Ectodermal cell (in vitro differentiated cells): ENCODE data around the gene KLHL2.
"Not testable (repeated sequence)": the region's sequence is repeated elsewhere in the genome, so short reads cannot be mapped to it uniquely, and the experiment has no call there.

Experiments used
- H3K27ac ChIP-seq: 2 replicates; pipeline ENCODE4 v1.7.0; 2013; ENCODE audit warnings: mild to moderate bottlenecking, low read depth, low read length; ENCODE audit not compliant: insufficient read depth, poor library complexity, severe bottlenecking
- H3K27me3 ChIP-seq: 2 replicates; pipeline ENCODE4 v1.7.0; 2013; ENCODE audit warnings: mild to moderate bottlenecking, low read length; ENCODE audit not compliant: insufficient read depth, control insufficient read depth, poor library complexity, severe bottlenecking
- H3K36me3 ChIP-seq: one replicate; pipeline ENCODE4 v1.7.0; 2013; ENCODE audit warnings: low read length; ENCODE audit not compliant: control insufficient read depth, insufficient read depth
- H3K4me1 ChIP-seq: one replicate; pipeline ENCODE4 v1.7.0; 2013; ENCODE audit warnings: low read length; ENCODE audit not compliant: control insufficient read depth, insufficient read depth
- H3K4me3 ChIP-seq: 2 replicates; pipeline ENCODE4 v1.7.0; 2013; ENCODE audit warnings: low read depth, low read length, control low read depth; ENCODE audit not compliant: insufficient read depth
- H3K9me3 ChIP-seq: 2 replicates; pipeline ENCODE4 v1.7.0; 2013; ENCODE audit warnings: mild to moderate bottlenecking, low read length, moderate library complexity; ENCODE audit not compliant: control insufficient read depth
- WGBS, 2 experiments: methylation state at CpG; one replicate each; pipeline ENCODE4 v1.1.7; 2013; ENCODE audit warnings: missing lambda C conversion rate in 2 of 2; 5-methylcytosine and 5-hydroxymethylcytosine counted together

Gene KLHL2

DNA sequence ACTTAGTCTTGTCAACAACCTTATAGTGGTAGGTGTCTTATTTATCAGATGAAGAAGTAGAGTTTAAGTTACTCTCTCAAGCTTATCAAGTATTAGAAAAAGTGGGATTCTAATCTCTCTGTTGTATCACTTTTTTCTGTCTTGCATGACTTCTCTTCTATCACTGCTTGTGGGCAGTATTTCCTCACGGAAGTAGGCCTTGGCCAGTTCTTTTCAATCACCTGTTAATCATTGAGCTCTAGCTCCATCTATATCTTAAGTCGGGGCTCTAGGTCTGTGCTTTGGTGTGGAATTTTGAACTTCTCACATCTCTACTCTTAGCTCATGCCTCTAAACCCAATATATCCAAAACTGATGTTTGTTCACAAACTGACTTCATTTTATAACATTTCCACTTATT, 5.3 kb downstream of the KLHL2 start:
- not testable (repeated sequence) for H3K9me3 ChIP-seq, H3K4me3 ChIP-seq, H3K4me1 ChIP-seq, H3K27ac ChIP-seq, H3K36me3 ChIP-seq
- 85 to 87% methylated on average over 2 of the region's 2 CpGs for WGBS, 2 experiments
- peaks cover 17% of the 10 kb centered on the region for H3K27me3 ChIP-seq

DNA sequence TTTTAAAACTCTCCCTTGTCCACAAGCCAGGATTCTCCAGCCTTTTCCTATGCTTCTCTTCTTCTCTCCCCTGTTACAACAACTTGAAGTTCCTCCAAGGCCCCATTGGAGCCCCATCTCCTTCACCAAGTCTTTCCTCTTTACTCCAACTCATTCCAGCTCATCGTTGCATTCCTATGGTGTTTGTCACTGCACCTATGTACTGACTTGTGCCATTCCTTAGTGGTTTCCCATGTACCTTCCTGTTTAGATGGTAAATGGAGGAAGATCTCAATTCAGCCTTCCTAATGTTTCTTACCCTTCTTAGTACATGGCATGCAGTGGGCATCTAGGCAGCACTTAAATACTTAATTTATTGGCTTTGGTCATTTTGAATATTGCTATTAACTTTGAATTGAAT, 6.0 kb downstream of the KLHL2 start:
- H3K27ac ChIP-seq, H3K27me3 ChIP-seq, H3K9me3 ChIP-seq, H3K4me1 ChIP-seq, H3K36me3 ChIP-seq, H3K4me3 ChIP-seq: not testable (repeated sequence)
- WGBS, 2 experiments, result 79 to 93% methylated on average over 1 of the region's 1 CpG

DNA sequence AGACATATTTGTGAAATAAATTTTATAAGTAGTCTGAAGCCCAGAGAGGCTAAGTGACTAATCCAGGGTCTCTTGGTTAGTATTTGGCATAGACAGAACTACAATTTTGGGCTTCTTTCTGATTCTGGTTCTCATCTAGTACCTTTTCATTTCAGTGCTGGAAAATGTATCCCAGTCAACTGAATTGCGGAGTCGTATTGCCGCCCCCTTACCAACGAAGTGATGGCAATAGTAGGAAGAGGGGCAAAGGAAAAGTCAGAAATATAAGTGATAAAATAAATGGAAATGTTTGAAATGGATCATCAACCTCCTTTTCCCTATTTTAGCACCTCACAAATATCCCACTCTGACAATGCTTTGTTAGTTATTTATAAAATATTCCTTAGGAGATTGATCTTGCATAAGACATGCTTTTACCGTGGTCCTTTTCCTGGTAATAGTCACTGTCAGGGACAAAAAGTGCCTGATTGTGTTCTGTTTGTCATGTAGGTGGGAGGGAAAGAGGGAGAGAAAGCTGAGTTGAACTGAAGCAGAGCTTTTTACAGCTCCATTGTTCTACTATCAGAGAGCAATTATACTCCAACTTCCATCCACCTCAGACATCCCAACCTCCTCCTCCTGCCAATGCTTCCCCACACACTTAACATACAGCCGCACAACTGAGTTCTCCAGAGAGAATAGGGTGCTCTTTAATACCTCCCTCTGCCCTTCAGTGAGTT, 6.8 kb downstream of the KLHL2 start:
- H3K27me3 ChIP-seq, H3K36me3 ChIP-seq, H3K4me3 ChIP-seq, H3K9me3 ChIP-seq, H3K27ac ChIP-seq, H3K4me1 ChIP-seq: not testable (repeated sequence)
- WGBS, 2 experiments, result 72 to 80% methylated on average over 5 to 6 of the region's 6 CpGs

DNA sequence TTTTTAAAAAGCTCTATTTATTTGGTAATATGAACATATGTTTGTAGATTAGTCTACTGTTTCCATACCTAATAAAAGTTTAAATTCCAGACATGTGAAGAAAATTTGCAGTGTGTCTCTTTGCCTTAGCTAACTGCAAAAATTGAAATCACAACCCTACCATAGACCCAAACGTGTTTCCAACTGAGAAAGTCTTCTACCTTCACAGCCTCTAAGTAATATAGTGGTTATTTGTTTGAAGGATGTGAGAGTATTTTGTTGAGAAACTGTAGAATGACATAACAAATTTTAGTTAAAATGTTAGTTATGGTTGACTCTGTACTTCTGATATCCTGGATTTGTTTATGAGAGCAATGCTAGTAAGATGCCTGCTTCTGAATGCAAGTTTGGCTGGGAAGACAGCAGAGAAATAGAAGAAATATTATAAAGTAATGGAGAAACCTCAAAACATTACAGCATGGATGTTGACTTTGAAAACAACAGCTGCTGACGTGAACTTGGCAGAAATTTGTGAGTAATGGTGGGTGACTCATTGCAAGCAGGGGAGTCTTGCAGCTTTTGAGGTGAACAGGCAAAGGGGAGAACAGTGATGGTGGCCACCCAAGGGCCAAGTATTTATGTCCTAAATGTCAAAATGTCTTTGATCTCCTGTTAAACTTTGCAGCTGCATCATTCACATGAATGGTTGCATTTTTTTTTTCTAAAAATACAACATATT, 7.8 kb downstream of the KLHL2 start:
- not testable (repeated sequence) for H3K27me3 ChIP-seq

DNA sequence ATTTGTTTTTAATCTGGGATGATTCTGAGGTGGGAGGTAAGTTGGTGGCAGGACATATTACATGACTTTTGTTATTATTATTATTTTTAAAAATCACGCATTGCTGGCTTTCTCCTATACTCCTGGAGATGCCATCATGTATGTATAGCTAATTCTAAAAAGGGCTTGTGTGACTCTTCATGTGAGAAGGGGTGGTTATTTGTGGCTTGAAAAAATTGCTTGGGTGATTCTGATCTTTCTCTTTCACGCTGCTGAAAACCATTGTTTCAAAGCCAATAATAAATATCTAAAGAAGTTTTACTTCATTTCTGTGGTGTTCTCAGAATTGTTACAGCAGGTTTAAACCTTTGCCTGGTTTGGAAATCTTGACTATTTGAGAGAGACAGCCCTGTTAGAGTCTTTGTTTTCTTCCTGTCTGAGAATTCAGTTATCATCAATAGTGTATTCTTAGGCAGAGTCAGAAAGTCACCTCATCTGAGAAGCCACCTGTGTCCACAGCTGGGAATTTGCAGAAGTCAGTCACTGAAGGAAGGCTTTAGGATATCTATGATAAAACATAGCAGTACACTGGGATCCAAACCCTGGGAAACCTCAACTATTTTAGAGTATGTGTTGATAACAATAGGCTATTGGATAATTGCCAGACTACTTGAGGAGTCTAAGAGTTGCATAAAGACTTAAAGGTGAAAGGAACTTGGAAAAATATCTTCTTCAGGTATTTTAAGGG, 8.6 kb downstream of the KLHL2 start:
- WGBS, 2 experiments, result 89 to 100% methylated on average over 1 of the region's 2 CpGs
- H3K36me3 ChIP-seq, H3K4me1 ChIP-seq, H3K4me3 ChIP-seq, H3K27ac ChIP-seq, H3K27me3 ChIP-seq, H3K9me3 ChIP-seq: not testable (repeated sequence)

More for the DNA sequence above, 7.8 kb downstream of the KLHL2 start:
- not testable (repeated sequence) for H3K27ac ChIP-seq, H3K36me3 ChIP-seq, H3K4me3 ChIP-seq, H3K4me1 ChIP-seq, H3K9me3 ChIP-seq
- 83 to 97% methylated on average over 1 of the region's 2 CpGs for WGBS, 2 experiments

DNA sequence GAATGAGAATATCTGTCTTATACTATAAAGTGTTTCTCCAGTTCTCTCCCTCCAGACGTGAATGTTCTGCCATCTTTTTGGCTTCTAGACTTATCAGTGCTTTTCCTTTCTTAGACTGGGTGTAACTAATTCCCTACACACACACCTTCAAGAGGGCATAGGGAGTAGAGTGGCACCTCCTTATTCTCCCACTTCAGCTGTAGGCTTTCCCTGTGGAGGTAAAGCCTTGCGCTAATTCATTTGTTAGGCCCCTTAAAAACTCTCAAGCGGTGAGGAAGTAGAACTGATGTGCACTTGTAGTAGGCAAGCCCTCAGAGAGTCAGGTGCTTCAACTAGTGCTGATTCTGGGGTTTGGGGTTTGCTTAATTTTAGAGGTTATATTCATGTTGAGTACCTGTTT, 10.0 kb downstream of the KLHL2 start:
- H3K4me1 ChIP-seq, result no peaks in the 10 kb centered on the region
- no peaks in the 10 kb centered on the region for H3K36me3 ChIP-seq
- no peaks in the 10 kb centered on the region for H3K27me3 ChIP-seq
- H3K4me3 ChIP-seq, result no peak overlapping the region
- no peak overlapping the region for H3K27ac ChIP-seq
- WGBS, 2 experiments, result 90 to 97% methylated on average over 3 of the region's 3 CpGs
- no peaks in the 10 kb centered on the region for H3K9me3 ChIP-seq

DNA sequence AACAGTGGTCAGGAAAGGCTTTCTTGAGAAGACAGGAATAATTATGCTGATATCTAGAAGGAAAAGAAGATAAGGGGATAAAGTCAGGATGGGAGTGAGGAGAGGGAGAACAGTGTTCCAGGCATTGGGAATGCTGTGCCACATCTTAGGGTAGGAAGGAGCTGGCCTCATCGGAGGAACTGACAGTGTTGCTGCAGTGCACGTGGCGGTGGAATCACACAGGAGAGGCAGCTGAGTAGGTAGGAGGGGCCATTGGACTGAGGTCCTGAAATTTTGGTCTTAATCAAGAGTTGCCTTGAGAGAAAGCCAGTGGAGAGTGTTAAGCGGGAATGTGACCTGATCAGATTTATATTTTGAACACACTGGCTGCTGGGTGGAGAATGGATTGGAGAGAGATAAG, 13.9 kb downstream of the KLHL2 start:
- not testable (repeated sequence) for H3K9me3 ChIP-seq, H3K27me3 ChIP-seq, H3K36me3 ChIP-seq, H3K27ac ChIP-seq, H3K4me3 ChIP-seq, H3K4me1 ChIP-seq
- 65 to 66% methylated on average over 4 of the region's 4 CpGs for WGBS, 2 experiments

DNA sequence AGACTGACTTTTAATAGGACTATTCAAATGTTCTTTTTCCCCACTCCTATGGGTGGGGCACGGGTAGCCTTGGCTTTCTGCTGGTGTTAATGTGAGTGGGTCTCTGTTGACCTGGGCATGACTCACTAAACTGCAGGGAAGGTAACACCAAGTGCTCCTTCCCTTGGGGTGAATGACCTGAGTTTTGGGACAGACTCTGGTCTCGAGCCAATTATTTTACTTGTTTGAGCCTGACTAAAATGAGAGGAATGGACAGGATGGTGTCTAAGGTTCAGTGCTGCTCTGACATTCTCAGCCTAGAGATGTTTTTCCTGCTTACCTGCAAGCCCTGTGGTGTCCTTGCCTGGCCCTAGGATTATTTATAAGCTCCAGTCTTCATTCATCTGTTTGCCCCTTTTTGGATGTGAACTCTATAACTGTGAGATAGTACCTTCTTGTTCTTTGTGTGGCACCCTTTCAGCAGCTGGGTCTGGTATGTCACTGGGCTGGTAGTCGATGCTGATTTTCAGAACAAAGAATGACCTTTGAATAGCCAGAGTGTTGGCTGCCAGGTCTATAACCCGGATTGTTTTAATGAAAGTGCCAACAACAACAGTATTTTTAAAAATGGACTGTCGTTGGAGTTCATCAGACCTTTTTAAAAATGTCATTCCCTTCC, 14.8 kb downstream of the KLHL2 start:
- not testable (repeated sequence) for H3K4me1 ChIP-seq, H3K27me3 ChIP-seq, H3K4me3 ChIP-seq, H3K36me3 ChIP-seq, H3K27ac ChIP-seq, H3K9me3 ChIP-seq
- WGBS, 2 experiments, result 81 to 85% methylated on average over 4 of the region's 5 CpGs

DNA sequence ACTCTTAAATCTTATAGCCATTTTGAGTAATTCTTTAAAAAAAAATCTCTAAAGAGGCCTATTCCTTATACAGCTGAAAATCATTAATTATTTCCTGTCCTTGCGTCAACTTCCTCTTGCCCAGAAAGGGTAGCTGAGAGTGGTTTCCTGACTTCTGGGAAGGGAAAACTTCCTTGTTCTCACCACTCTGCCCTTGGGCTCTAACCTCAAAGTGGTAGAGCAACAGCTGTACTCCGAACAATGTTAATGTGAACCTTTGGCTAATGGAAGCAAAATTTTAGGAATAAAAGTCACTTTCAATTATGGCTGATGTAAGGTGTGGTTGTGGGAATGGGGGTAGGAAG, 15.3 kb downstream of the KLHL2 start:
- H3K27ac ChIP-seq, result no peak overlapping the region

DNA sequence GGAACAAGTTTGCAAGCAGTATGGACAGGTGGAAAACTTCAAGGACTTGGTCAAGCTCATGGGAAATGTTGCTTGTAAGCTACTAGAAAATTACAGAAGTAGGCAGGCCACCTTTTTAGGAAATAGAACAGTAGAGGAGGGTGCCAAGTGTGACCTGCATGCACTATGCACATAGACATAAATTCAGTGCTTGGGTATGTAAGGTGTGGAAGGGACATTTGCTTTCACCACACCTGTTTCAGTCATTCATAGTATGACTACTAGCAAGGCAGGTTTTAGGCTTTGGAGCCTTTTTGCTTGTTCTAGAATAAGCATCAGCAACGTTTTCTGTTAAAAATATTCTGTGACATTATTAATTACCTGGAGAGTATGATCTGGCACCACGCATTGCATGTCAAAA, 20.0 kb downstream of the KLHL2 start:
- H3K27ac ChIP-seq, H3K4me1 ChIP-seq, H3K36me3 ChIP-seq, H3K27me3 ChIP-seq, H3K9me3 ChIP-seq, H3K4me3 ChIP-seq: not testable (repeated sequence)
- WGBS, 2 experiments, result 78 to 97% methylated on average over 2 of the region's 2 CpGs

More for the DNA sequence above, 15.3 kb downstream of the KLHL2 start:
- Histone ChIP-seq H3K4me3 (no peak overlapping the region), H3K4me1 (no peaks in the 10 kb centered on the region), H3K36me3 (no peaks in the 10 kb centered on the region), H3K27me3 (no peaks in the 10 kb centered on the region), H3K9me3 (no peaks in the 10 kb centered on the region)
- WGBS, 2 experiments, result 95 to 96% methylated on average over 2 of the region's 2 CpGs
